SKM-1 (cell line): ENCODE data around the gene EXO1.
"Not testable (repeated sequence)": the region's sequence is repeated elsewhere in the genome, so short reads cannot be mapped to it uniquely, and the experiment has no call there.

ENCODE experiments used
- DNase-seq: peaks from one replicate; lab custom pipeline; 2025; ENCODE audit not compliant: unreplicated experiment; lab: John Stamatoyannopoulos, UW

The EXO1 gene

DNA sequence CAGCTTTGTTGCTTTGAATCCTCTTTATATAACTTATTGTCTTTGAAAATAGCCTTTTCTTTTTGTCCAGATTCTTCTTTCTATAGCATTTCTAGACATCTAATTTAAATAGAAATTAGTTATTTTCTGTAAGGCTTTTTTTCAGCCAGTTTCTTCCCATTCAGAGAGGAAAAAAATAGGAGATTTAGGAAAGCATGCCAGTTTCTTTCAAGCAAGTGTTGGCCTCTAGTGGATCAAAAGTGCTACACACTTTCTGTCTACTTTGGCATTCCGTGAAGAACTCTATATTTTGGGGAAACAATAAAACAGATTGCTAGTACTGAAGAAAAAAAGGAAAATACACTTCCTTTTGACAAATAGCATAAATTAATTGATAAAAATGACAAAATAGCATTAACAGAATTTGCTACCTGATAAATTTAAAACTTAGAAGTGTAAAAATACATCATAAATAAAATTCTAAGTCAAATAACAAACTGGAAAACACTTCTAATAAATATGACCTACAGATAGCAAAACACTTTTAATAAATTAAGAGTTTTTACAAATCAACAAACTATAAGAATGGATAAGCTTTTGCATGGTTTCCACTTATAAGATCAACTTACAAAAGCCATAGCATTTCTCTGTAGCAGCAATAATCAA, 13.1 kb upstream of the EXO1 start:
- DNase-seq = peak; percentile 31

DNA sequence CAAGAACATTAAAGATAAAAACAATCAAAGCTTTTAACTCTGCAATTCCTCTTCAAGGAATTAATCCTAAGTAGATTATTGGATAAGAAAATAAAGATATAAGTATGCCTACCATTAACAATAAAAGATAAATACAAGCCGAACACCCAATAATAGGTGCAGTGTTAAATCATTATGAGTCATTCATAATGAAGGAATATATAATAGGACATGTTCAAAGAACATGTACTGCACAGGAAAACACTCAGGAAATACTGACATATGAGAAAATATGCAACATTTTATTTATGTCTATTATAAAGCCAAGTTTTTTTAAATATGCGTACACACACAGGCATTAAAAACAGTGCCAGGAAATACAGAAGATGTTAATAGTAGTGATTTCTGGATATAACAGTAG, 11.1 kb upstream of the EXO1 start:
- DNase-seq = no peak

DNA sequence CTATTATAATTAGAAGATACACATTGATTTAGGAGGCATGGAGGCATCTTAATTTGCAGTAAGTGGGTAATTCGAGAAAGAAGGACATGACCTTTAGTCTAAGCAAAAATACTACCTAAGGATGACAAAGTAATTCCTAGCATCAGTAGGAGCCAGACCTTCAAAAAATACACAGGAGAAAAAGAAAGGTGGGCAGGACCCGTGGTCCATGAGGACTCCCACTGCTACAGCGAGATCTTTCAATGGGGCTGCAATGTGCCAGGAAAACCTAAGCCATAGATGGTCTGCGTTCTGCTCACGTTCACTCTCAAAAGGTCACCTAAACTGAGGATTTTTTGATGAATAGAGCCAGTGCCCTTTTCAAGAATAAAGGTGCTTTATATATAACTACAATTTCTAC, 10.6 kb upstream of the EXO1 start:
- DNase-seq = no peak

DNA sequence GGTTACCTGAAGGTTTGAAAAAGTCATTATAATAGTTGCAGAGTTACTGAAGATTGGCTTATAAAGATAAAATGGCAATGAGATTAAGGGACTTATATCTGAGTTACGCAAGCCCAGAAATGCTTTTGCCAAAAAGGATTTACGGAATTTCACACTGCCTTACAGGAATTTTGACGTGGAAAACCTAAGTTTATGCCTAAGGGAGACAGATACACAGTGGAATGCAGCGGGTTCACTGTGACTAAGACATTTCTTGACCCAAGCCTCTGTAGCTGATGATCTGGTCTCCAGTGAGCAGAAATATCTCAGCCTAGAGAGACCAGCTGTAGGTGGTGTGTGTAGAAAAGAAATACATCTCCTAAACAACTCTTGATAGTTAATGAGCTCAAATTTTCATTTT, 10.1 kb upstream of the EXO1 start:
- DNase-seq = no peak

DNA sequence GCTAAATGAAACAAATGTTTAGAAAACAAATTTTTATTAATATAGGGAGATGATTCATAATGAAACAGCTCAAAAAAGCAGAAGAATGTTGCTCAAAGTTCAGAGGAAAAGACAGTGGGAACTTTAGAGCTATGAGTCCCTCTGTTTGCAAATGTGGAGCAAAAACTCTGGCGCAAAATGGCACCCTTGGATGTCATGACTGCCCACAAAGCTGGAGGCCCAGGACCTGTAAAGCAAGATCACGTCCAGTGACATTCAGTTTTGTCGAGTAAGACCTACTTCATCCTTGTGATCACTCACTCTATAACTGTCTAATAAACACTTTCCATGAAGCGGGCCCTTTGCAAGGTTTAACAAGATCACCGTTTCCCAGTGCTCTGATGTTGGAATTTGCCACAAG, 9.1 kb upstream of the EXO1 start:
- DNase-seq = no peak

DNA sequence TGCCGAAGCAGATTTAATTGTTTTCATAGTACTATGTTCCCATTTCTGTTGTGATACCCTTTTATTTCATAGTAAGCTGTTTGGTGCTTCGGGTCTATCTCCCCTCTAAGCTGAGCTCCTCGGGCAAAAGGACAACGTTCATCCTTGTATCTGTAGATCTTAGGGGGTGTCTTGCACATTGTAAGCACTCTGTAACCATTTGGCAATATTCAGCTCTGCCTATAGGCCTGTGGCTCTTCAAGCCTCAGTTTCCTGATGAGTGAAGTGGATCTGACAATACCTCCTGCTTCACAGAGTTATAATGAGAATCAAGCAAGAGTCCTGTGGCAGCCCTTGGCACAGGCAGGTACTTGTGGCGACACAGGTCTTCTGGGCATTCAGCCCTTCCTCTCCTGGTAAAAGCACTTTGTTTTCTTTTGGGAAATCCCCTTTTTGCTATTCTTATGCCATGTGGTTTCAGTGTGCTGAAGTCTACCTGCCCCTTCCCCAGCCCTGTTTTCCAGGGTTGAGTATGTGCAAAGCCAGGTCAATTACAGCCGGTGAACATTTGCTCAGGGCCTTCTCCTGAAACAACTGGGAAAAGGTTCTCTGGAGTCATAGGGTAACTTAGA, 8.5 kb upstream of the EXO1 start:
- DNase-seq = no peak

DNA sequence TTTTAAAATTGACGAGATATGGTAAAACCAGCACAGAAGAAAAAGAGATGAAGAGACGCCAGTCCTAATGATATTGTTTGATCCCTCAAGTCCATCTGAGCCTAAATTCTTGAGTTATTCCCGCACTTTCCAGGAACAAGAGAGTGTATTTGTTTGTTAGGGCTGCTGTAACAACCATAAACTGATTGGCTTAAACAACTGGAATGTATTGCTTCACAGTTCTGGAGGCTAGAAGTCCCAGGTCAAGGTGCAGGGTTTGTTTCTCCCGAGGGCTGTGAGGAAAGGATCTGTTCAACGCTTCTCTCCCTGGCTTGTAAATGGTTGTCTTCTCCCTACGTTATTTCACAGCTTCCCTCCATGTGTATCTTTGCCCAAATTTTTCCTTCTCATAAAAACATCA, 7.8 kb upstream of the EXO1 start:
- no peak for DNase-seq

DNA sequence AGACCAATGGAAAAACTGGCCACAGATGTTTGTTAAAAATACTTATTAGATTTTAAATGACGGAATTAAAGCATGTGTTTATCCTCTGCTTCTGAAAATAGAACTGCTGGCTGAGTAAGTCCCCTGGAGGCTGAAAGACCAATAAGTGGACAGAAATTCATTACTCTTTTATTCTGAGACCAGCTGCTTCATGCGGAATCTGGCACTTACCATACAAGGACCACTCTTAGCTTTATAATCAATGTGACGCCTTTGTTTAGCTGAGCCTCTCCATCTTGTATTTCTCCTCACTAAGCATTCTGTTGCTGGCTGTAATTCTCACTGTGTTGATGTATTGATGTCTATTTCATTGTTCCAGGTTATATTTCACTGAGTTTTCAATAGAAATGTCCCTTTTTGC, 6.3 kb upstream of the EXO1 start:
- DNase-seq = no peak

DNA sequence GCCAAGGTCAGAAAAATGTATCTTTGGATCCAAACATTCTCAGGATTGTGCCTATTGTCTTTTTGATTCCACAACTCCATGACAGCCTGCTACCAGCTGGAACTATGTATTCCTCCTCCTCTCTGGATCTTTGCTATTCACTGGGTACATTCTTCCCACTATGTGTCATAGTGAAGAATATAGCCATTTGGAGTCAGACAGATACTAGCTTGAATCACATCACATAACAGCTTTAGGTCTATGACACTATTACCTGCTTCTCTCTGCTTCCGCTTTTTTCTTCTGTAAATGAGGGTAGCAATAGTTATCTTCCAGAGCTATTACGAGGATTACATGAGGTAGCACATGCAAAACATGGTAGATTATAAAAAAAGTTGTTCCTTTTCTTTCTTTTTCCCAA, 5.4 kb upstream of the EXO1 start:
- no peak for DNase-seq

DNA sequence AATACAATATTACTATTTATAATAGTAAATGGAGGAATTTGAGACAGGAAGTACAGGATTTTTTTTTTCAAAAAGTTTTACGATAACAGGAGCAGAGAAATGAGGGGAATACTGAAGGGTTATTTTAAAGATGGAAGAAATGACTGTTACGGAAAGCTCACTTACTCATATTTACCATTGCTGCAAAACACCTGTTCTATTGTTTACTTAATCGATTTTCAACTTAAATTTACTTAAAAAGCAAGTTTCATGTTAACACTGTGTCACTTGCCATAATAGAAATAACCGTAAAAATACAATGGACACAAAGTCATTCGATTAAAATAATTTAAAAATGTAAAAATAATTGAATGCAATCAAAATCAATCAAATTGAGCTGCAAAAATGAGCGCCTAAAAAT, 3.4 kb upstream of the EXO1 start:
- DNase-seq = no peak

DNA sequence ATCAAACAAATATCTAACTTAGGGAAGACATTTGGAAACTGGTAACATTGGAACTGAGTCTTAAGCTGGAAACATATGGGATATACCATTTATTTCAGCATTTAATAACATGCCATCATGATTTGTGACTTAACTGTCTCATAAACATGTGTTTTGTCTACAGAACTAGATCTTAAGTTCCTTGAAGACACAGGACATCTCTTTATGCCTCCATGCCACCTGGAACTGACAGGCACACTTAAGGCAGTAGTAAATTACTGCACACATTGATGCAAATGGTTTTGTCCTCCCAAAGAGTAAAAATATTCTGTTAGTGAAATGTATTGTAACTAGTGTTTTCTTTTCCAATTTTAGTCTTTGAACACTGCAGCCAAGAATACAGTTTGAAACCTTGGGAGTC, 1.6 kb upstream of the EXO1 start:
- no peak for DNase-seq

DNA sequence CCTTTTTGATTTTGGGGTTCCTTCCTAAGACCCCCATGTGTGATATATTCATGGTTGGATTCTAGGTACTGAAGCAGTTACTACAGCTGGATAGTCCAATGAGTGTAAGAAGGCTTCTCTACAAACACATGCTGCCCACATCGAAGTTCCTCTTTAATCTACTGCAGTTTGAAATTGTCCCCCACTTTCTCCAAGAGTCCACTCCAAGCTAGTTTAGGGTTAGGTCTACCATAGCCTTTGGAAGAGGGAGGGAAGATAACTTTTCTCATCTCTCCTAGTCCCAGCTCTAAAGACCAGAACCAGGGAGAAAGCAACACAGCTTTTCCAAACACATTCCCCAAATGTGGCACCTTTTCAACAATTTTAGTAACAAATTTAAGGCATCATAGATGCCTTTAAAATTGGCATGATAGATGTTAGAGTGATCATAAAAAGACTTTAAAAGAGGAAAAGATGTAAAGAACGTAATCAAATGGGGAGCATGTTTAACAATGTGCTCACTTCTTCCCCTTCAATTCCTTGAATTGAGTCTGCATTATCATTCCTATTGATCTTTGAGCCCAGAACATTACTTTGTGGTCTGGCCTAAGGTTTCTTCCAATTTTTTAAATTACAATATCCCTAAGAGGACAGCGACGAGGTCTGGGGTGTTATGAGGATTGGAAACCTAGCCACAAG, 1.0 kb upstream of the EXO1 start:
- no peak for DNase-seq

DNA sequence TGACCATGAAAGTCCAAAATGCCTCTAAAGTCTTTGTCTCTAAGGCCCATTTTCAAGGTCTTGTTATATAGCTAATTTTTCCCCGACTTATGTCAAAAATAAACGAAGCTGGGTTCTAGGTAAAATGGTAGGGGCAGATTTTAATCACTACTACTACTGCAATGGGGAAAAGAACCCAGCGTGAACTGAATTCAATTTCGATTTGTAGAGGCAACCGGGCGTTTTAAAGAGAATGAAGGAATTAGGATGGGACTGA, 536 bp upstream of the EXO1 start:
- no peak for DNase-seq

DNA sequence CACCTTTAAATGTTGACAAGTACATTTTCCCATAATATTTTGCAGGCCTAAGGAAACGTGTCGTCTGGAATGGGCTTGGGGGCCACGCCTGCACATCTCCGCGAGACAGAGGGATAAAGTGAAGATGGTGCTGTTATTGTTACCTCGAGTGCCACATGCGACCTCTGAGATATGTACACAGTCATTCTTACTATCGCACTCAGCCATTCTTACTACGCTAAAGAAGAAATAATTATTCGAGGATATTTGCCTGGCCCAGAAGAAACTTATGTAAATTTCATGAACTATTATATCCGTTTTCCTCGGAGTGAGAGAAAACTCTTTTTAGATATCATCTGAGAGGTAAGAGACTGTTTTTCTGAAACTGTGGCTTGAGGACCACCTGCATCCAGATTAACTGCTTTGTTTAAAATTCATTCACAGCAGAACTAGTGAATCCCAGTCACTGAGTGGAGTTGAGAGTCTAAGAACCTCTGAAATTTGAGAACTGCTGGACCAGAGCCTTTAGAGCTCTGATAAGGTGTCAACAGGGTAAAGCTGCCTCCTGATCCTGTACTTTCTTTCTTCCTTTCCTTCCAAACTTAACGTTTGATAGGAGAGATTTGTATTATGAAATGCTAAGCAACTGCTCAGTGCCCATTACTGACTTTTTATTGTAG, 811 bp downstream of the EXO1 start:
- DNase-seq = no peak

DNA sequence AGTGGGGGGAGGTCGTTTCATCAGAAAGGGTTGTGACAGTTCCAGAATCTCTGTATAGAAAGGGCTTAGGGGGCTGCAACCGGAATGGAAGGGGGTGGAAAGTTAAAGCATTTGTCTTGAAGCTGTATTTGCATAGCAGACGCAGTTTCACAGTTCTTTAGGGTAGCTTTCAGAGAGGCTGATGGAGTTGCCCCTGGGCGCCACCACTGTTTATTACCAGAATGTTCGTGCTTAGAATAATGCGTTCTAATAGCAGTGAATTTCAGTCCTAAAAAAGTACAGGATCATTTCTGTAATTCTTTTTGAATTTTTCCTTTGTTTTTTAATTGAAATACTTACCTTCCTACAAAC, 1.3 kb downstream of the EXO1 start:
- DNase-seq = no peak

DNA sequence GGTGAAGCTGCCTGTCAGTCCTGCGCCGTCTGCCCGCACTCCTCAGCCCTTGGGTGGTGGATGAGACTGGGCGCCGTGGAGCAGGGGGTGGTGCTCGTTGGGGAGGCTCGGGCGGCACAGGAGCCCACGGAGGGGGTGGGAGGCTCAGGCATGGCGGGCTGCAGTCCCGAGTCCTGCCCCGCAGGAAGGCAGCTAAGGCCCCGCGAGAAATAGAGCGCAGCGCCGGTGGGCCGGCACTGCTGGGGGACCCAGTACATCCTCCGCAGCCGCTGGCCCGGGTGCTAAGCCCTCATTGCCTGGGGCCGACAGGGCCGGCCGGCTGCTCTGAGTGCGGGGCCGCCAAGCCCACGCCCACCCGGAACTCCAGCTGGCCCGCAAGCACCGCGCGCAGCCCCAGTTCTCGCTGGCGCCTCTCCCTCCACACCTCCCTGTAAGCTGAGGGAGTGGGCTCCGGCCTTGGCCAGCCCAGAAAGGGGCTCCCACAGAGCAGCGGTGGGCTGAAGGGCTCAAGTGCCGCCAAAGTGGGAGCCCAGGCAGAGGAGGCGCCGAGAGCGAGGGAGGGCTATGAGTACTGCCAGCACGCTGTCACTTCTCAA, 7.6 kb downstream of the EXO1 start:
- not testable (repeated sequence) for DNase-seq

DNA sequence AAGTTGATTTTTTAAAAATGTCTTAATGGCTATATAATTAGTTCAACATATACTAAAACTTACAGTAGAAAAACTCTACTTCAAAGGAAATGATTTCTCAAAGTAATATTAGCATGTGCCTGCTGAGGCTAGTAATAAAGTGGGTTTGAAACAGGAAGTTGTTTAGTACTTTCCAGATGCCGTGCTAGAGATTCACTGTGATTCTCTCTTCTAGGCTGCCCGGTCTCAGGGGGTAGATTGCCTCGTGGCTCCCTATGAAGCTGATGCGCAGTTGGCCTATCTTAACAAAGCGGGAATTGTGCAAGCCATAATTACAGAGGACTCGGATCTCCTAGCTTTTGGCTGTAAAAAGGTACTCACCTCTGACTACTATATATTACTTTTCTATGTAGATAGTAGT, 9.1 kb downstream of the EXO1 start:
- no peak for DNase-seq

DNA sequence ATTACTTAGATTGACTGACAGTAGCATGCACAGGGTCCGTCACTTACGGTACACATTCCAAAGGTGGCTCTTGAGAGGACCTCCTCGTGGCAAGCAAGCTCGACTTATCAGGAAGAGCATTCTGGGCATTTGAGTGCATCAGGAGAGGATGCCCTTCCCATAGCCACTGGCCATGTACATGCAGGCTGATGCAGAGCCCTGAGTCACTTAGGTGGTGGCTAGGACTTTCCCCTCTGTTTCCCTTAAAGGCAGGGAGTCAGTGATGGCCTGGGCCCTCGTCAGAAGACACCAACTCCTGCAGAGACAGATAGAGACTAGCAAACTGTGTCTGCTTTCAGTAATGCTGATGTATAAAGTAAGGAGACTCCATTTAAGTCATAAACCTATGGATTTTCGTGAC, 12.9 kb downstream of the EXO1 start:
- DNase-seq = no peak

DNA sequence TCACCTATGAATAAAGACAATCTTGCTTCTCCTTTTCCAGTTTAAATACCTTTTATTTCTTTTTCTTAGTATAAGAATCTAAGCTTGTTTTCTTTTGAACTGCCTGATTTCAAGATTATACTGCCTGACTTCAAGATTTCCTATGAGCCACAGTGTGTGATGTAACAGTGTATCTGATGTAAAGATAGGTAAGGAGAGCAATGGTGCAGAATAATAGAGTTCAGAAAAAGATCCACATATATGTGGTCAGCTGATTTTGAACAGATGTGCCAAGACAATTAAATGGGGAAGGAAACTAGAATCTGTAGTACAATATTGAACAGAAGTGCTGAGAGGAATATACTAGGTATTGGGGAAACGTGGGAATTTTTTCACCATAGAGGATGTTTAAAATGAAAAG, 21.0 kb downstream of the EXO1 start:
- no peak for DNase-seq

DNA sequence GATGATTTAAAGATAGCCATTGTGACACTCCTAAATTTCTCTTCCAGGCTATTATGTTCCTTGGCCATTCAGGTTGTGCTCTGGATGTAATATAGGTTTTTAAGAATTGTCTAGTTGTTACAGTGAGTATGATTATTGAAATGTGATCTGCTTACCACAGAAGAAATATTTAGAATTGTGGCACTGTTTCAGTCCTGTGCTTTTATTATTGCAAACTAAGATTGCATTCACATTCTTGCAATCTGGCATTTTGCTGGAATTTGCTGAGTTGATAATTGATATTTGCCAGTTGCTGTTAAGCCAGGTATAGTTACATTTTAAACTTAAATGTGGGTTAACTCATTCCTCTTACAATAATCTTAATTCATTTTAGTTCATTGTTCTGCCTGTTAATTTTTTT, 22.3 kb downstream of the EXO1 start:
- no peak for DNase-seq

DNA sequence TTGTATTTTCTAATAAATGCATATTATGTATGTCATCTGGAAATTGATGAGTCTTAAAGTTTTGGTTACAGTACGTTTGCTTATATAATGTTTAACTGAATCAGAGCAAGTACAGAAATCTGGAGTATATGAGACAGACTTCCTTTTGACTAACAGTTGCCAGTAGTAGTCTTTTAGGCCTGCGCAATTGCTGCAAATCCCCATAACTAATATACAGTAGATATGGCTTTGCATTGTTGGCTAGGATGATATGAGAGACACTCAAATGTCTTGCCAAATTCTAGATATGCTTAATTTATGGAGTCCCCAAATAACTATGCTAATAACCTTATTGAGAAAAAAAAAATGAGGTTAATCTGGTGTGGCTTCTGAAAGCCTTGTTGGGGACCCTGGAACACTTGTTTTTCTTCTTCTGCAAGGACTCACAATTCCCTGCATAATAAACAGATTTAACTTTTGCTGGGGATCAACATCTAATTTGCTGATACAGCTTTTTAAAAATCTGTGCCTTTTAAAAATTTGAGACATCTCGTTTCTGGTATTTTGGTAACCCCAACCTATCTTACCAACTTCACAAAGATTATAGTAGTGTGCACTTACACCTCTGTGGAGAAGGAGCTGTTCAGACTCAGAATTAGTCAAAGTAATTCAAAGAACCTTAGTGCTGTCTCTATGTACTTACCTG, 22.9 kb downstream of the EXO1 start:
- no peak for DNase-seq

DNA sequence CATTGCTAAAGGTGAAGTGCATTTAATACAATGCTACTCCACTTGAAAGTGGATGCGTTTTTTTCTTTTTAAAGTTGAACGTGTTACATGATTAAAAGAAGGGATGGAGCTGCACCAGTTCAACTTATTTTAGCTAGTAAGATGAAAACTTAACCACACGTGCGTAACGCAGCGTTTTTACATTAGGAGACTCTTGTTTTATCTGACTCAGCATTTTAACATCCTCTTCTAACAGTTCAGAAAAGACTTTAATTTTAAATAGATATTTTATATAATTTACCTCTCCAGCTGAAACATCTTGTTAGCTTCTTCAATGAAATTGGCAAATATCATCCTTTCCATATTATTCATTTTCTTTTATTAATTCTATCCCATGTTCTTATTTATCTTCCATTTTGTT, 33.4 kb downstream of the EXO1 start:
- DNase-seq = no peak
